IMR-90 (cell line): ENCODE data around the gene CDC14A. TPM values are rescaled to one million over a fixed set of nuclear protein-coding genes. Genes with fewer than 3 reads are reported as not detected.

Source experiments
- ATAC-seq: fragments of 200-7000 bp; cut with Tn5 transposase; 2 replicates; pipeline ENCODE4 v1.9.1; 2020; ENCODE audit warnings: low read depth, mild to moderate bottlenecking, moderate library complexity
- BruUV-seq: library from RNA; stranded (reverse); fragments of 400-500 nt; replicated peaks from 2 replicates; lab custom pipeline; 2021; lab: Mats Ljungman, UMichigan
- CTCF ChIA-PET: fragments of 300-600 bp; formaldehyde crosslinking; extraction: SDS; loops from one replicate; lab custom pipeline; 2021; ENCODE audit warnings: antibody characterized with exemption; lab: Yijun Ruan, JAX
- POLR2A ChIA-PET: fragments of 300-600 bp; sonication (Branson Sonifier 250); formaldehyde crosslinking; loops from one replicate; lab custom pipeline; 2022; ENCODE audit warnings: antibody characterized with exemption; ENCODE audit not compliant: unreplicated experiment; lab: Charles Lee
- DNase-seq: peaks from one replicate; pipeline ENCODE4 v3.0.0; 2013
- H2AFZ ChIP-seq: replicated peaks from 2 replicates; pipeline ENCODE3; 2013; ENCODE audit warnings: low read length, mild to moderate bottlenecking; ENCODE audit not compliant: poor library complexity
- H2AK5ac ChIP-seq: 2 replicates; pipeline ENCODE4 v1.6.1; 2013; ENCODE audit warnings: low read depth, low read length, inconsistent platforms
- H2AK9ac ChIP-seq: replicated peaks from 2 replicates; pipeline ENCODE3; 2013; ENCODE audit warnings: mild to moderate bottlenecking, low read depth, low read length, moderate library complexity; ENCODE audit not compliant: poor library complexity
- H2BK120ac ChIP-seq: 2 replicates; pipeline ENCODE4 v1.6.1; 2013; ENCODE audit warnings: low read depth, low read length, inconsistent platforms
- H2BK15ac ChIP-seq: 3 replicates; pipeline ENCODE4 v1.6.1; 2013; ENCODE audit warnings: low read depth, low read length, inconsistent platforms
- H2BK20ac ChIP-seq: 2 replicates; pipeline ENCODE4 v1.6.1; 2013; ENCODE audit warnings: low read depth, mild to moderate bottlenecking, inconsistent platforms, low read length, moderate library complexity
- H2BK5ac ChIP-seq: 2 replicates; pipeline ENCODE4 v1.6.1; 2013; ENCODE audit warnings: mild to moderate bottlenecking, low read depth, low read length, inconsistent platforms; ENCODE audit not compliant: poor library complexity, severe bottlenecking
- H3K14ac ChIP-seq: replicated peaks from 2 replicates; pipeline ENCODE4 v1.6.1; 2013; ENCODE audit warnings: low read depth, low read length, inconsistent platforms
- H3K18ac ChIP-seq: 2 replicates; pipeline ENCODE4 v1.6.1; 2013; ENCODE audit warnings: low read depth, low read length, control low read depth
- H3K23ac ChIP-seq: 2 replicates; pipeline ENCODE4 v1.6.1; 2013; ENCODE audit warnings: low read depth, low read length, inconsistent platforms
- H3K27ac ChIP-seq: 2 replicates; pipeline ENCODE4 v1.5.1; 2013; ENCODE audit warnings: mild to moderate bottlenecking, control low read depth, low read length; ENCODE audit not compliant: insufficient read depth
- H3K27me3 ChIP-seq: 2 replicates; pipeline ENCODE4 v1.6.1; 2013; ENCODE audit warnings: low read length; ENCODE audit not compliant: control insufficient read depth, insufficient read depth
- H3K36me3 ChIP-seq: 2 replicates; pipeline ENCODE4 v1.6.1; 2013; ENCODE audit warnings: low read length, mixed read lengths; ENCODE audit not compliant: control insufficient read depth, insufficient read depth
- H3K4ac ChIP-seq: 2 replicates; pipeline ENCODE4 v1.6.1; 2013; ENCODE audit warnings: low read depth, low read length, inconsistent platforms
- H3K4me1 ChIP-seq: 2 replicates; pipeline ENCODE4 v1.6.1; 2013; ENCODE audit warnings: low read length, mixed read lengths; ENCODE audit not compliant: control insufficient read depth, insufficient read depth
- H3K4me2 ChIP-seq: 2 replicates; pipeline ENCODE4 v1.6.1; 2013; ENCODE audit warnings: low read depth, mild to moderate bottlenecking, control low read depth, low read length, moderate library complexity
- H3K4me3 ChIP-seq: 2 replicates; pipeline ENCODE4 v1.5.1; 2013; ENCODE audit warnings: low read depth, mild to moderate bottlenecking, control low read depth, low read length, moderate library complexity; ENCODE audit not compliant: insufficient read depth
- H3K56ac ChIP-seq: 2 replicates; pipeline ENCODE4 v1.6.1; 2013; ENCODE audit warnings: low read length, inconsistent platforms; ENCODE audit not compliant: insufficient read depth; ENCODE audit errors: extremely low read depth
- H3K79me1 ChIP-seq, 2 experiments: 2 replicates each; pipeline ENCODE4 v1.6.1; 2013; ENCODE audit warnings: low read length in 2 of 2, inconsistent platforms in 1 of 2, low read depth in 1 of 2
- H3K9ac ChIP-seq: 2 replicates; pipeline ENCODE4 v1.6.1; 2013; ENCODE audit warnings: low read depth, low read length, control low read depth
- H3K9me1 ChIP-seq: 2 replicates; pipeline ENCODE4 v1.6.1; 2013; ENCODE audit warnings: low read length, inconsistent platforms; ENCODE audit not compliant: insufficient read depth
- H3K9me3 ChIP-seq: 2 replicates; pipeline ENCODE4 v1.6.1; 2013; ENCODE audit warnings: low read length; ENCODE audit not compliant: control insufficient read depth, insufficient read depth
- H4K20me1 ChIP-seq: 2 replicates; pipeline ENCODE4 v1.6.1; 2013; ENCODE audit warnings: low read length, inconsistent platforms; ENCODE audit not compliant: insufficient read depth
- H4K5ac ChIP-seq: 2 replicates; pipeline ENCODE4 v1.6.1; 2013; ENCODE audit warnings: mild to moderate bottlenecking, low read depth, low read length, control low read depth
- H4K8ac ChIP-seq, 2 experiments: 2 replicates each; pipeline ENCODE4 v1.6.1; 2013; ENCODE audit warnings: low read depth in 2 of 2, low read length in 2 of 2, control low read depth in 1 of 2, inconsistent platforms in 1 of 2
- H4K91ac ChIP-seq: 2 replicates; pipeline ENCODE4 v1.6.1; 2013; ENCODE audit warnings: low read depth, low read length, inconsistent platforms; ENCODE audit not compliant: insufficient read depth
- BHLHE40 ChIP-seq: fragments of 150-350 bp; IDR thresholded peaks from 2 replicates; pipeline ENCODE4 v1.6.1; 2016; ENCODE audit warnings: mild to moderate bottlenecking, low read depth, low read length
- CEBPB ChIP-seq: IDR thresholded peaks from 2 replicates; pipeline ENCODE4 v1.6.1; 2012; ENCODE audit warnings: low read depth, low read length, improper control_type of control experiment
- CHD1 ChIP-seq: IDR thresholded peaks from 2 replicates; pipeline ENCODE4 v1.6.1; 2012; ENCODE audit warnings: low read depth, low read length, improper control_type of control experiment
- FOS ChIP-seq: fragments of 150-350 bp; IDR thresholded peaks from 2 replicates; pipeline ENCODE4 v1.6.1; 2016; ENCODE audit warnings: low read depth, low read length
- MAFK ChIP-seq: IDR thresholded peaks from 2 replicates; pipeline ENCODE4 v1.6.1; 2012; ENCODE audit warnings: low read depth, low read length, improper control_type of control experiment
- MAZ ChIP-seq: IDR thresholded peaks from 2 replicates; pipeline ENCODE4 v1.6.1; 2012; ENCODE audit warnings: low read depth, mild to moderate bottlenecking, low read length, improper control_type of control experiment, moderate library complexity, borderline replicate concordance
- MXI1 ChIP-seq: IDR thresholded peaks from 2 replicates; pipeline ENCODE4 v1.6.1; 2012; ENCODE audit warnings: low read depth, mild to moderate bottlenecking, low read length, moderate library complexity, borderline replicate concordance
- RCOR1 ChIP-seq: IDR thresholded peaks from 2 replicates; pipeline ENCODE4 v1.6.1; 2012; ENCODE audit warnings: mild to moderate bottlenecking, low read length, improper control_type of control experiment; ENCODE audit not compliant: insufficient replicate concordance
- RFX5 ChIP-seq: IDR thresholded peaks from 2 replicates; pipeline ENCODE4 v1.8.0; 2012; ENCODE audit warnings: low read depth, mild to moderate bottlenecking, low read length, moderate library complexity
- WGBS, 2 experiments: methylation state at CpG; one replicate each; pipeline versions ENCODE4 v1.1.5 to v1.1.7; 2013; ENCODE audit warnings: missing lambda C conversion rate in 2 of 2; ENCODE audit not compliant: insufficient read length in 1 of 2; ENCODE audit errors: extremely low coverage in 2 of 2; 5-methylcytosine and 5-hydroxymethylcytosine counted together
- dilution Hi-C: fragments of 300-500 bp; cut with HindIII; formaldehyde crosslinking; loops from one replicate; pipeline ENCODE4 v1.14.3; 2018; ENCODE audit warnings: low sequenced_read_pairs; ENCODE audit not compliant: unreplicated experiment
- in situ Hi-C: fragments of 300-500 bp; cut with MboI; formaldehyde crosslinking; loops from 3 replicates; pipeline ENCODE4 v1.14.3; 2019; ENCODE audit warnings: low sequenced_read_pairs, inconsistent platforms, mixed read lengths
- intact Hi-C: fragments of 100-400 bp; cut with micrococcal nuclease; formaldehyde crosslinking; loops from 2 replicates; pipeline ENCODE4 v1.10.0; 2022
- polyA plus RNA-seq, 3 experiments: library from polyadenylated mRNA; depleted of rRNA; stranded (reverse); fragments of >200 nt; gene quantifications; 2 replicates each; pipeline ENCODE4 v1.2.3, GENCODE V29; 2012; ENCODE audit warnings: low replicate concordance in 1 of 3
- total RNA-seq: library from RNA; depleted of rRNA; stranded (reverse); fragments of >200 nt; gene quantifications from 2 replicates; pipeline ENCODE4 v1.2.3, GENCODE V29; 2012

The CDC14A gene
- total and polyA plus RNA-seq, 2 of the 4 experiments (the other 2 are of a cell fraction), result 1.7 to 3.0 TPM

- Histone ChIP-seq H2BK15ac (no peak overlapping the region), H3K56ac (no peak overlapping the region), H3K4me2 (peak overlapping the region; percentile 14; the same call in 1 of the 2 replicates), H3K79me1 (peaks cover 20 to 26% of the 10 kb centered on the region in 2 experiments), H3K36me3 (no peaks in the 10 kb centered on the region; the same call in 1 of the 2 replicates), H3K4me3 (no peak overlapping the region), H2BK5ac (no peak overlapping the region), H2AK5ac (no peak overlapping the region), H2AK9ac (no peak overlapping the region), H3K23ac (0 out of 2 replicates have a peak overlapping the region, but pooled peaks have one; percentile 44), H4K20me1 (no peaks in the 10 kb centered on the region), H2BK120ac (no peak overlapping the region), H3K14ac (no peak overlapping the region), H4K8ac (no peak overlapping the region; a peak in 1 of 4 replicates), H3K27me3 (no peaks in the 10 kb centered on the region), H3K9ac (no peak overlapping the region), H4K91ac (no peak overlapping the region), H2BK20ac (no peak overlapping the region), H3K4me1 (no peaks in the 10 kb centered on the region), H3K27ac (no peak overlapping the region), H3K9me3 (no peaks in the 10 kb centered on the region), H3K18ac (no peak overlapping the region), H3K4ac (no peak overlapping the region), H3K9me1 (peaks cover 5% of the 10 kb centered on the region), H4K5ac (no peak overlapping the region), H2AFZ (no peak overlapping the region)
- intact Hi-C loops (no loop called here), dilution Hi-C loops (no loop called here), in situ Hi-C loops (no loop called here)
- DNase-seq (peak; percentile 49), ATAC-seq (peak; percentile 82)
- ChIA-PET POLR2A (no interaction called here), CTCF (no interaction called here)
- BruUV-seq, result no TSS peak
- WGBS, 2 experiments, result no CpG with 5 or more reads among the region's 2 CpGs
- TF ChIP-seq RCOR1 (no peak), MAZ (no peak), RFX5 (no peak), CEBPB (no peak), FOS (no peak), MAFK (no peak), CHD1 (no peak), MXI1 (no peak), BHLHE40 (no peak)
Observed at GRCh38 chr1:100360790-100361510, 8.6 kb downstream of the CDC14A start.
